HepG2 (cell line): ENCODE measurements around the gene DCAF4. TPM values are rescaled to one million over a fixed set of nuclear protein-coding genes. Genes with fewer than 3 reads are reported as not detected.

ENCODE experiments used
- ATAC-seq: fragments of 200-7000 bp; cut with Tn5 transposase; 3 replicates; pipeline ENCODE4 v1.9.1; 2020; ENCODE audit warnings: mild to moderate bottlenecking, moderate library complexity
- BruUV-seq: library from RNA; stranded (reverse); fragments of 400-500 nt; replicated peaks from 2 replicates; lab custom pipeline; 2021; lab: Mats Ljungman, UMichigan
- CTCF ChIA-PET: fragments of 300-600 bp; formaldehyde crosslinking; extraction: SDS; loops from one replicate; lab custom pipeline; 2021; ENCODE audit warnings: low total read pairs, inconsistent platforms, low intra/inter-chr PET ratio; lab: Yijun Ruan, JAX
- POLR2A ChIA-PET: fragments of 350-600 bp; sonication (Branson Sonifier 250); formaldehyde crosslinking; loops from one replicate; lab custom pipeline; 2020; ENCODE audit warnings: antibody characterized with exemption, inconsistent platforms; lab: Yijun Ruan, JAX
- DNase-seq: peaks from one replicate; pipeline ENCODE4 v3.0.0-alpha.2; 2015; ENCODE audit warnings: low spot score
- FAIRE-seq: peaks from 3 replicates; lab custom pipeline; 2011; peaks lifted over from hg19 to GRCh38; lab: Jason Lieb, UNC
- H2AFZ ChIP-seq: one replicate; pipeline ENCODE4 v1.6.1; 2011; ENCODE audit warnings: low read length, inconsistent platforms
- H3K27ac ChIP-seq: fragments of 300-600 bp; 3 replicates; pipeline ENCODE4 v1.8.0; 2011; ENCODE audit warnings: mixed run types, mild to moderate bottlenecking, mixed read lengths, low read length, inconsistent platforms; ENCODE audit not compliant: insufficient read depth; ENCODE audit errors: extremely low read length
- H3K27me3 ChIP-seq, 2 experiments: fragments of 200-600 bp in 1 of 2; 2 replicates in 1 of 2; 3 replicates in 1 of 2; pipeline versions ENCODE4 v1.6.0 to v1.8.0; 2011; ENCODE audit warnings: low read length in 2 of 2, mild to moderate bottlenecking in 2 of 2, moderate library complexity in 2 of 2, inconsistent platforms in 1 of 2; ENCODE audit not compliant: insufficient read depth in 2 of 2, control insufficient read depth in 1 of 2
- H3K36me3 ChIP-seq, 2 experiments: fragments of 200-600 bp in 1 of 2; replicated peaks in 1 of 2; 2 replicates in 1 of 2; 3 replicates in 1 of 2; pipeline versions ENCODE4 v1.5.1 to v1.8.0; 2011; ENCODE audit warnings: low read length in 2 of 2, inconsistent platforms in 1 of 2; ENCODE audit not compliant: insufficient read depth in 2 of 2, control insufficient read depth in 1 of 2
- H3K4me1 ChIP-seq: 2 replicates; pipeline ENCODE4 v1.5.1; 2012; ENCODE audit warnings: low read length, inconsistent platforms; ENCODE audit not compliant: insufficient read depth
- H3K4me2 ChIP-seq: 2 replicates; pipeline ENCODE4 v1.6.0; 2011; ENCODE audit warnings: low read depth, low read length, inconsistent platforms
- H3K4me3 ChIP-seq, 3 experiments: fragments of 200-600 bp in 1 of 3; sonication (generic), shearing (Covaris generic) in 1 of 3; replicated peaks in 1 of 3; 2 replicates each; pipeline ENCODE4 v1.5.1; 2011 to 2016; ENCODE audit warnings: low read length in 3 of 3, inconsistent platforms in 2 of 3, low read depth in 2 of 3, mild to moderate bottlenecking in 2 of 3, control low read depth in 1 of 3, mixed read lengths in 1 of 3; ENCODE audit not compliant: insufficient read depth in 1 of 3
- H3K79me2 ChIP-seq: one replicate; pipeline ENCODE4 v1.6.1; 2011; ENCODE audit warnings: low read length, inconsistent platforms; ENCODE audit not compliant: insufficient read depth
- H3K9ac ChIP-seq: 2 replicates; pipeline ENCODE4 v1.6.0; 2011; ENCODE audit warnings: mild to moderate bottlenecking, low read depth, low read length, inconsistent platforms; ENCODE audit not compliant: insufficient read depth
- H3K9me3 ChIP-seq: 2 replicates; pipeline ENCODE4 v1.5.1; 2012; ENCODE audit warnings: mild to moderate bottlenecking, low read length
- H4K20me1 ChIP-seq: 2 replicates; pipeline ENCODE4 v1.6.0; 2011; ENCODE audit warnings: inconsistent platforms, mild to moderate bottlenecking, low read length, moderate library complexity; ENCODE audit not compliant: insufficient read depth
- MXD4 ChIP-seq: IDR thresholded peaks from 2 replicates; pipeline ENCODE4 v1.6.1; 2016; ENCODE audit warnings: mild to moderate bottlenecking, missing biosample characterization, missing genetic modification reagents
- ZNF580 ChIP-seq: IDR thresholded peaks from 2 replicates; pipeline ENCODE4 v1.6.1; 2016; ENCODE audit warnings: low read depth, borderline replicate concordance
- WGBS: methylation state at CpG from one replicate; pipeline ENCODE4 v1.1.6; 2017; ENCODE audit warnings: low lambda C conversion rate; 5-methylcytosine and 5-hydroxymethylcytosine counted together
- in situ Hi-C: cut with HindIII; loops from 2 replicates; pipeline ENCODE4 v1.10.0; 2017; ENCODE audit warnings: low pct_unique_long_range_greater_than_20kb; ENCODE audit not compliant: extremely low pct_ligation_motif_present
- intact Hi-C: fragments of 100-400 bp; cut with micrococcal nuclease; formaldehyde crosslinking; loops from one replicate; pipeline ENCODE4 v1.10.0; 2022; ENCODE audit not compliant: unreplicated experiment
- polyA plus RNA-seq, 8 experiments: library from polyadenylated mRNA; depleted of rRNA in 3 of 8; stranded (reverse) in 7 of 8; unstranded in 1 of 8; fragments of >200 nt; fragmentation: Illumina TruSeq in 4 of 8; extraction: Trizol in 4 of 8; gene quantifications; 2 replicates each; pipeline versions ENCODE4 v1.2.1 to v1.2.3, GENCODE V29; 2011 to 2016; ENCODE audit warnings: low read depth in 4 of 8, missing spikeins in 1 of 8, mixed read lengths in 1 of 8; ENCODE audit not compliant: insufficient read depth in 1 of 8
- total RNA-seq, 5 experiments: library from RNA; depleted of rRNA; stranded (reverse); fragments of >200 nt; fragmentation: Illumina TruSeq; extraction: Trizol; gene quantifications; 2 replicates each; pipeline ENCODE4 v1.2.3, GENCODE V29; 2016; ENCODE audit warnings: low read depth in 1 of 5
- TF ChIP-seq, protein P1 (sequence below), 2 experiments: IDR thresholded peaks; 2 replicates each; pipeline ENCODE4 v1.6.1; 2011 to 2012; ENCODE audit warnings: low read length in 2 of 2, borderline replicate concordance in 1 of 2, low read depth in 1 of 2, mild to moderate bottlenecking in 1 of 2, moderate library complexity in 1 of 2
- TF ChIP-seq, protein P2 (sequence below): sonication (generic); formaldehyde crosslinking; IDR thresholded peaks from 2 replicates; pipeline ENCODE4 v1.5.1; 2020; ENCODE audit warnings: mild to moderate bottlenecking, moderate library complexity, missing genetic modification reagents
- TF ChIP-seq, protein P3 (sequence below): sonication (generic); formaldehyde crosslinking; IDR thresholded peaks from 2 replicates; pipeline ENCODE4 v1.5.1; 2020; ENCODE audit warnings: missing genetic modification reagents, mild to moderate bottlenecking, borderline replicate concordance

The DCAF4 gene
- total and polyA plus RNA-seq, 2 of the 13 experiments (the other 11 are each of a cell fraction or from before 2014, with no cell fraction given), result 18.8 to 21.1 TPM

DNA sequence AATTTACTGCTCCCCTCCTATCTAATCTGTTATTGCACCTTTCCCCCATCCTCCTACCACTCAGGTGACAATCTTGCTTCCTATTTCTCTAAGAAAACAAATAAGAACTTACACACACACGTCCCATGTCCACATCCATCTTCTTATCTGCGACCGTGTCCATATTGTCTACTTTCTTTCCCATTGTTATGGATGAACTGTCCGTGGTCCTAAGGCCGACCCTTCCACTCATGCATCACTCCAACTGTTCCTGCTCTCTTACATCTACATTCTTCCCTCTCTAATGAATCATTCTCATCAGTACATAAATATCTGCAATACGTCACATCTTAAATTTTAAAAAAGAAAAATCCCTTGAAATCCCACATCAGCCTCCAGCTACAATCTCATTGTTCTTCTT, 70.7 kb downstream of the DCAF4 start:
- WGBS, result 91% methylated on average over 6 of the region's 6 CpGs
- H3K9me3 ChIP-seq, result no peaks in the 10 kb centered on the region
- intact Hi-C loops, result no loop called here
- DNase-seq (no peak), FAIRE-seq (no peak), ATAC-seq (no peak)
- H3K27ac ChIP-seq, result no peak overlapping the region
- no peaks in the 10 kb centered on the region for H3K79me2 ChIP-seq
- POLR2A ChIA-PET, result interaction anchor here (1.5 kb wide), 1 partner anchor 62 kb away, joined by 3 read pairs; the partner anchor contains the start of gene RBM25
- H3K4me3 ChIP-seq, result no peak overlapping the region
- H2AFZ ChIP-seq, result no peak overlapping the region
- no peak overlapping the region for H3K9ac ChIP-seq
- no TSS peak for BruUV-seq
- peaks cover 10 to 19% of the 10 kb centered on the region in 2 experiments for H3K36me3 ChIP-seq
- in situ Hi-C loops, result no loop called here
- no peaks in the 10 kb centered on the region for H3K27me3 ChIP-seq
- H4K20me1 ChIP-seq, result no peaks in the 10 kb centered on the region
- CTCF ChIA-PET, result no interaction called here
- no peak for TF ChIP-seq MXD4
- TF ChIP-seq, protein P1, sequence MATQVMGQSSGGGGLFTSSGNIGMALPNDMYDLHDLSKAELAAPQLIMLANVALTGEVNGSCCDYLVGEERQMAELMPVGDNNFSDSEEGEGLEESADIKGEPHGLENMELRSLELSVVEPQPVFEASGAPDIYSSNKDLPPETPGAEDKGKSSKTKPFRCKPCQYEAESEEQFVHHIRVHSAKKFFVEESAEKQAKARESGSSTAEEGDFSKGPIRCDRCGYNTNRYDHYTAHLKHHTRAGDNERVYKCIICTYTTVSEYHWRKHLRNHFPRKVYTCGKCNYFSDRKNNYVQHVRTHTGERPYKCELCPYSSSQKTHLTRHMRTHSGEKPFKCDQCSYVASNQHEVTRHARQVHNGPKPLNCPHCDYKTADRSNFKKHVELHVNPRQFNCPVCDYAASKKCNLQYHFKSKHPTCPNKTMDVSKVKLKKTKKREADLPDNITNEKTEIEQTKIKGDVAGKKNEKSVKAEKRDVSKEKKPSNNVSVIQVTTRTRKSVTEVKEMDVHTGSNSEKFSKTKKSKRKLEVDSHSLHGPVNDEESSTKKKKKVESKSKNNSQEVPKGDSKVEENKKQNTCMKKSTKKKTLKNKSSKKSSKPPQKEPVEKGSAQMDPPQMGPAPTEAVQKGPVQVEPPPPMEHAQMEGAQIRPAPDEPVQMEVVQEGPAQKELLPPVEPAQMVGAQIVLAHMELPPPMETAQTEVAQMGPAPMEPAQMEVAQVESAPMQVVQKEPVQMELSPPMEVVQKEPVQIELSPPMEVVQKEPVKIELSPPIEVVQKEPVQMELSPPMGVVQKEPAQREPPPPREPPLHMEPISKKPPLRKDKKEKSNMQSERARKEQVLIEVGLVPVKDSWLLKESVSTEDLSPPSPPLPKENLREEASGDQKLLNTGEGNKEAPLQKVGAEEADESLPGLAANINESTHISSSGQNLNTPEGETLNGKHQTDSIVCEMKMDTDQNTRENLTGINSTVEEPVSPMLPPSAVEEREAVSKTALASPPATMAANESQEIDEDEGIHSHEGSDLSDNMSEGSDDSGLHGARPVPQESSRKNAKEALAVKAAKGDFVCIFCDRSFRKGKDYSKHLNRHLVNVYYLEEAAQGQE (IDR thresholded peaks at IDR 0.05; ENCODE audit: borderline replicate concordance in 1 of 2, low read depth in 1 of 2, low read length in 2 of 2), result peak in 1 of 2 experiments; percentile 29; a peak in 1 of 4 replicates
- H3K4me1 ChIP-seq, result no peaks in the 10 kb centered on the region
- no peak overlapping the region for H3K4me2 ChIP-seq

DNA sequence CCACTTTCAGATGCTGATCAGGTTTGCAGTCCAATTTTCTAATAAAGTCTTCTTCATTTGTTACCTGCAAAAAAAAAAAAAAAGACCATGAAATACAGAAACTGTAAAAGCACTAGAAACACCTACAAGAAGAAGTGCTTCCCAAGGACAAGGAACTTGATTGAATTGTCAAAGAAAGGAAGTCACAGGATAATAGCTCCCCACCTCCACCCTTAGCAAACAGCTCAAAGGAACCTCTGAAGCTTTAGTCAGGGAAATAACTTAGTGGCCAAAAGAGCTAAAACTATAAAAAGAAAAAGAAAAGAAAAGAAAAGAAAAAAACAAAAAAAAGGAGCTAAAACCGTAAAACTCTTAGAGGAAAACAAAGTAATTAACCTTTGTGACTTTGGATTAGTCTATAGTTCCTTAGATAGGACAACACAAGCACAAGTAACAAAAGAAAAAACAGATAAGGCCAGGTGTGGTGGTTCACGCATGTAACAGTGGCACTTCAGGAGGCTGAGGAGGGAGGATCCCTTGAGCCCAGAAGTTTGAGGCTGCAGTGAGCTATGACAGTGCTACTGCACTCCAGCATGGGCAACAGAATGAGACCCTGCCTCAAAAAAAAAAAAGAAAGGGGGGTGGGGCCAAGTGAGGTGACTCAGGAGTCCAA, 72.1 kb downstream of the DCAF4 start:
- POLR2A ChIA-PET, result interaction anchor here (1.2 kb wide), 1 partner anchor 60 kb away, joined by 3 read pairs; the partner anchor contains the start of gene RBM25
- ATAC-seq, result no peak
- in situ Hi-C loops, result no loop called here
- intact Hi-C loops, result no loop called here
- no TSS peak for BruUV-seq
- CTCF ChIA-PET, result no interaction called here
- H3K9ac ChIP-seq, result no peak overlapping the region
- no peaks in the 10 kb centered on the region for H3K4me1 ChIP-seq
- H3K9me3 ChIP-seq, result no peaks in the 10 kb centered on the region
- no peak for DNase-seq
- H3K36me3 ChIP-seq, result peaks cover 7 to 15% of the 10 kb centered on the region in 2 experiments
- no peak overlapping the region for H3K4me3 ChIP-seq
- no peak overlapping the region for H3K27ac ChIP-seq
- WGBS, result 95% methylated on average over 2 of the region's 2 CpGs
- no peak overlapping the region for H3K4me2 ChIP-seq
- no peaks in the 10 kb centered on the region for H3K27me3 ChIP-seq
- no peak overlapping the region for H2AFZ ChIP-seq
- FAIRE-seq, result no peak
- no peaks in the 10 kb centered on the region for H3K79me2 ChIP-seq
- no peaks in the 10 kb centered on the region for H4K20me1 ChIP-seq
- TF ChIP-seq, protein P2, sequence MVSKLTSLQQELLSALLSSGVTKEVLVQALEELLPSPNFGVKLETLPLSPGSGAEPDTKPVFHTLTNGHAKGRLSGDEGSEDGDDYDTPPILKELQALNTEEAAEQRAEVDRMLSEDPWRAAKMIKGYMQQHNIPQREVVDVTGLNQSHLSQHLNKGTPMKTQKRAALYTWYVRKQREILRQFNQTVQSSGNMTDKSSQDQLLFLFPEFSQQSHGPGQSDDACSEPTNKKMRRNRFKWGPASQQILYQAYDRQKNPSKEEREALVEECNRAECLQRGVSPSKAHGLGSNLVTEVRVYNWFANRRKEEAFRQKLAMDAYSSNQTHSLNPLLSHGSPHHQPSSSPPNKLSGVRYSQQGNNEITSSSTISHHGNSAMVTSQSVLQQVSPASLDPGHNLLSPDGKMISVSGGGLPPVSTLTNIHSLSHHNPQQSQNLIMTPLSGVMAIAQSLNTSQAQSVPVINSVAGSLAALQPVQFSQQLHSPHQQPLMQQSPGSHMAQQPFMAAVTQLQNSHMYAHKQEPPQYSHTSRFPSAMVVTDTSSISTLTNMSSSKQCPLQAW (CRISPR knock-in tag), result no peak
- TF ChIP-seq, protein P3, sequence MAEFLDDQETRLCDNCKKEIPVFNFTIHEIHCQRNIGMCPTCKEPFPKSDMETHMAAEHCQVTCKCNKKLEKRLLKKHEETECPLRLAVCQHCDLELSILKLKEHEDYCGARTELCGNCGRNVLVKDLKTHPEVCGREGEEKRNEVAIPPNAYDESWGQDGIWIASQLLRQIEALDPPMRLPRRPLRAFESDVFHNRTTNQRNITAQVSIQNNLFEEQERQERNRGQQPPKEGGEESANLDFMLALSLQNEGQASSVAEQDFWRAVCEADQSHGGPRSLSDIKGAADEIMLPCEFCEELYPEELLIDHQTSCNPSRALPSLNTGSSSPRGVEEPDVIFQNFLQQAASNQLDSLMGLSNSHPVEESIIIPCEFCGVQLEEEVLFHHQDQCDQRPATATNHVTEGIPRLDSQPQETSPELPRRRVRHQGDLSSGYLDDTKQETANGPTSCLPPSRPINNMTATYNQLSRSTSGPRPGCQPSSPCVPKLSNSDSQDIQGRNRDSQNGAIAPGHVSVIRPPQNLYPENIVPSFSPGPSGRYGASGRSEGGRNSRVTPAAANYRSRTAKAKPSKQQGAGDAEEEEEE (CRISPR knock-in tag), result no peak
- no peak for TF ChIP-seq ZNF580 (CRISPR knock-in tag)
